GM06990 (cell line): ENCODE results near the gene MBLAC1.

Experiments used
- DNase-seq: peaks from one replicate; pipeline ENCODE4 v3.0.0-alpha.2; 2011; ENCODE audit not compliant: insufficient read length; ENCODE audit errors: extremely low read depth
- H3K27me3 ChIP-seq: replicated peaks from 2 replicates; pipeline ENCODE4 v1.6.0; 2011; ENCODE audit warnings: low read length; ENCODE audit not compliant: control insufficient read depth, insufficient read depth
- H3K36me3 ChIP-seq: 2 replicates; pipeline ENCODE4 v1.5.1; 2011; ENCODE audit warnings: low read length; ENCODE audit not compliant: control insufficient read depth, insufficient read depth
- H3K4me3 ChIP-seq: replicated peaks from 2 replicates; pipeline ENCODE4 v1.5.1; 2011; ENCODE audit warnings: low read depth, mild to moderate bottlenecking, control low read depth, low read length
- CTCF ChIP-seq: IDR thresholded peaks from 2 replicates; pipeline ENCODE4 v1.5.1; 2011; ENCODE audit warnings: low read length, control low read depth, mild to moderate bottlenecking, inconsistent platforms; ENCODE audit not compliant: insufficient read depth, poor library complexity, severe bottlenecking

MBLAC1 gene

GRCh38 chr7:100152404-100152803, 25.6 kb downstream of the MBLAC1 start:
- no peak for TF ChIP-seq CTCF
- Histone ChIP-seq H3K36me3 (peaks cover 30% of the 10 kb centered on the region), H3K4me3 (no peak overlapping the region), H3K27me3 (no peaks in the 10 kb centered on the region)
- no peak for DNase-seq

- H3K27me3 ChIP-seq = no peaks in the 10 kb centered on the region
- H3K36me3 ChIP-seq = peaks cover 30% of the 10 kb centered on the region
- no peak for TF ChIP-seq CTCF
- H3K4me3 ChIP-seq = no peak overlapping the region
- DNase-seq = no peak
Observed at GRCh38 chr7:100152937-100153666, 26.3 kb downstream of the MBLAC1 start.

GRCh38 chr7:100153708-100154535, 27.2 kb downstream of the MBLAC1 start:
- Histone ChIP-seq H3K4me3 (no peak overlapping the region), H3K36me3 (peaks cover 30% of the 10 kb centered on the region), H3K27me3 (no peaks in the 10 kb centered on the region)
- TF ChIP-seq CTCF = no peak
- DNase-seq = no peak

GRCh38 chr7:100154651-100155491, 28.1 kb downstream of the MBLAC1 start:
- DNase-seq = no peak

More at GRCh38 chr7:100154651-100155491, 28.1 kb downstream of the MBLAC1 start:
- Histone ChIP-seq H3K36me3 (peaks cover 30% of the 10 kb centered on the region), H3K27me3 (no peaks in the 10 kb centered on the region), H3K4me3 (no peak overlapping the region)
- no peak for TF ChIP-seq CTCF
